Upper lobe of left lung (tissue), 6 donors: ENCODE data around the gene ASB13. TPM values are rescaled to one million over a fixed set of nuclear protein-coding genes. Genes with fewer than 3 reads are reported as not detected.

Source experiments
- ATAC-seq, 2 donors: fragments of 200-7000 bp; cut with Tn5 transposase; one replicate each; pipeline ENCODE4 v1.9.1; 2022; ENCODE audit warnings: mild to moderate bottlenecking in 2 of 2, moderate library complexity in 2 of 2; ENCODE audit not compliant: low FRiP score in 2 of 2
- DNase-seq, 2 donors: peaks; one replicate each; pipeline ENCODE4 v3.0.0-alpha.2; 2019 to 2020
- H3K27ac ChIP-seq, 4 donors: fragments of 200-600 bp; sonication (generic); one replicate each; pipeline ENCODE4 v1.5.1; 2016 to 2019
- H3K27me3 ChIP-seq, 4 donors: fragments of 200-600 bp; sonication (generic); one replicate each; pipeline ENCODE4 v1.5.1; 2017 to 2019
- H3K36me3 ChIP-seq, 4 donors: fragments of 200-600 bp; sonication (generic); one replicate each; pipeline ENCODE4 v1.5.1; 2016 to 2019
- H3K4me1 ChIP-seq, 4 donors: fragments of 200-600 bp; sonication (generic); one replicate each; pipeline ENCODE4 v1.5.1; 2018 to 2019
- H3K4me3 ChIP-seq, 4 donors: fragments of 200-600 bp; sonication (generic); one replicate each; pipeline ENCODE4 v1.5.1; 2017 to 2019; ENCODE audit warnings: mild to moderate bottlenecking in 2 of 4, moderate library complexity in 1 of 4
- H3K9me3 ChIP-seq, 4 donors: fragments of 200-600 bp; sonication (generic); one replicate each; pipeline ENCODE4 v1.5.1; 2018 to 2019
- EP300 ChIP-seq, 4 donors: sonication (generic); formaldehyde crosslinking; IDR thresholded peaks; one replicate each; pipeline ENCODE4 v1.5.1; 2017; ENCODE audit warnings: antibody characterized with exemption in 4 of 4, control low read depth in 2 of 4
- POLR2A ChIP-seq, 4 donors: fragments of 450-650 bp; IDR thresholded peaks; one replicate each; pipeline ENCODE4 v1.5.1; 2016 to 2017; ENCODE audit warnings: antibody characterized with exemption in 4 of 4, mild to moderate bottlenecking in 2 of 4
- POLR2AphosphoS5 ChIP-seq, 2 donors: sonication (generic); formaldehyde crosslinking; IDR thresholded peaks; one replicate each; pipeline ENCODE4 v1.5.1; 2017; ENCODE audit warnings: antibody characterized with exemption in 2 of 2
- WGBS, 2 donors: methylation state at CpG; one replicate each; pipeline ENCODE4 v1.1.5; 2017 to 2018; 5-methylcytosine and 5-hydroxymethylcytosine counted together
- total RNA-seq, 6 donors: library from RNA; depleted of rRNA in 4 of 6; stranded (reverse); fragments of >200 nt in 4 of 6; gene quantifications; one replicate each; pipeline versions ENCODE4 v1.1.0 to v1.2.1, GENCODE V29; 2016 to 2021
- TF ChIP-seq, protein P1 (sequence below), 6 experiments: fragments of 450-650 bp in 4 of 6; fragments of 200-600 bp in 2 of 6; sonication (generic) in 2 of 6; IDR thresholded peaks; one replicate each; pipeline ENCODE4 v1.5.1; 2016 to 2019; ENCODE audit warnings: antibody characterized with exemption in 6 of 6
- donor health status: DM: no; HTN: no; CAD: no; lungs with moderate emphysema.
- donor health status: DM: no; HTN: yes; CAD: no; lungs with severe emphysema.

ASB13 gene
- total RNA-seq, 6 donors from 2014 or later, result 6.3 to 32.5 (median 18.2) TPM

DNA sequence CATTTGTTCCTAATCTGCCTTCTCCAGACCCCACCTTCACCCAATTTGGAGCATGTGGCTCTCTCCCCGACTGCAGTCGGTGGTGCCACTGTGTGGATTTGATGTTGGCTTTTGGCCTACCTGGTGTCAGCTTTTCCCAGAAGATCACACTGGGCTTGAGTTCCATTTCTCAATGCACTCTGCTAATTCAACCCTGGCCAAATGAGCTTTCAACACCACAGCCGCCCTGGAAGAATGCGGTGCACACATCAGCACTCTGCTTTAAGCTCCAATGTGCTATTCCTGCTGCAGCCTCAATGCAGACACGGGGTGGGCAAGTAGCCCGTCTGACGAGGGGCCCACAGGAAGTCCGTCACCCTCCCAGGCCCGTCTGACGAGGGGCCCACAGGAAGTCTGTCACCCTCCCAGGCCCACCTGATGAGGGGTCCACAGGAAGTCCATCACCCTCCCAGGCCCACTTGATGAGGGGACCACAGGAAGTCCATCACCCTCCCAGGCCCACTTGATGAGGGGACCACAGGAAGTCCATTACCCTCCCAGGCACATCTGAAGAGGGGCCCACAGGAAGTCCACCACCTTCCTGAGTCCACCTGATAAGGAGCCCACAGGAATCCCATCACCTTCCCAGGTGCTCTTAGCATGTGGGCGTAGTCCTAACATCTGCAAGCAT is 64.4 kb downstream of the ASB13 start:
- 69 to 87% methylated on average over 5 to 11 of the region's 11 CpGs for WGBS, 2 donors
- H3K36me3 ChIP-seq, result no peaks in the 10 kb centered on the region
- ATAC-seq (no peak), DNase-seq (no peak)
- H3K27me3 ChIP-seq, result no peaks in the 10 kb centered on the region
- H3K4me3 ChIP-seq, result no peak overlapping the region
- no peaks in the 10 kb centered on the region for H3K9me3 ChIP-seq
- no peak overlapping the region for H3K27ac ChIP-seq
- peaks cover 0 to 6% (median 0%) of the 10 kb centered on the region in 4 donors for H3K4me1 ChIP-seq
- TF ChIP-seq, protein P1, sequence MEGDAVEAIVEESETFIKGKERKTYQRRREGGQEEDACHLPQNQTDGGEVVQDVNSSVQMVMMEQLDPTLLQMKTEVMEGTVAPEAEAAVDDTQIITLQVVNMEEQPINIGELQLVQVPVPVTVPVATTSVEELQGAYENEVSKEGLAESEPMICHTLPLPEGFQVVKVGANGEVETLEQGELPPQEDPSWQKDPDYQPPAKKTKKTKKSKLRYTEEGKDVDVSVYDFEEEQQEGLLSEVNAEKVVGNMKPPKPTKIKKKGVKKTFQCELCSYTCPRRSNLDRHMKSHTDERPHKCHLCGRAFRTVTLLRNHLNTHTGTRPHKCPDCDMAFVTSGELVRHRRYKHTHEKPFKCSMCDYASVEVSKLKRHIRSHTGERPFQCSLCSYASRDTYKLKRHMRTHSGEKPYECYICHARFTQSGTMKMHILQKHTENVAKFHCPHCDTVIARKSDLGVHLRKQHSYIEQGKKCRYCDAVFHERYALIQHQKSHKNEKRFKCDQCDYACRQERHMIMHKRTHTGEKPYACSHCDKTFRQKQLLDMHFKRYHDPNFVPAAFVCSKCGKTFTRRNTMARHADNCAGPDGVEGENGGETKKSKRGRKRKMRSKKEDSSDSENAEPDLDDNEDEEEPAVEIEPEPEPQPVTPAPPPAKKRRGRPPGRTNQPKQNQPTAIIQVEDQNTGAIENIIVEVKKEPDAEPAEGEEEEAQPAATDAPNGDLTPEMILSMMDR (IDR thresholded peaks at IDR 0.05), result no peak
- TF ChIP-seq POLR2AphosphoS5 (IDR thresholded peaks at IDR 0.05), result no peak
- TF ChIP-seq EP300 (IDR thresholded peaks at IDR 0.05), result no peak
- TF ChIP-seq POLR2A (IDR thresholded peaks at IDR 0.05), result no peak

DNA sequence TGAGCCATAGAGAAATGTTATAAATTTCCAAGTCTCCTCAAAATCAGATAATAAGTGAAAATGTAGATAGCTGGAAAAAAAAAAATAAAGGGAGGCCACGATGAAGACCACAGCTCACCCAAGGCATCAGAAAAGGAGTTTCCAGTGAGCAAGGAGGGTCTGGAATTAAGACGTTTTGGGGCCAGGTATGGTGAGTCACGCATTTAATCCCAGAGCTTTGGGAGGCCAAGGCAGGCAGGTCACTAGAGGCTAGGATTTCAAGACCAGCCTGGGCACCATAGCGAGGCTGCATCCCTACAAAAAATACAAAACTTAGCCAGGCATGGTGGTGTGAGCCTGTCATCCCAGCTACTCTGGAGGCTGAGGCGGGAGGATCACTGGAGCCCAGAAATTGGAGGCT is 65.5 kb downstream of the ASB13 start:
- DNase-seq (no peak), ATAC-seq (no peak)
- 93 to 95% methylated on average over 5 of the region's 5 CpGs for WGBS, 2 donors

DNA sequence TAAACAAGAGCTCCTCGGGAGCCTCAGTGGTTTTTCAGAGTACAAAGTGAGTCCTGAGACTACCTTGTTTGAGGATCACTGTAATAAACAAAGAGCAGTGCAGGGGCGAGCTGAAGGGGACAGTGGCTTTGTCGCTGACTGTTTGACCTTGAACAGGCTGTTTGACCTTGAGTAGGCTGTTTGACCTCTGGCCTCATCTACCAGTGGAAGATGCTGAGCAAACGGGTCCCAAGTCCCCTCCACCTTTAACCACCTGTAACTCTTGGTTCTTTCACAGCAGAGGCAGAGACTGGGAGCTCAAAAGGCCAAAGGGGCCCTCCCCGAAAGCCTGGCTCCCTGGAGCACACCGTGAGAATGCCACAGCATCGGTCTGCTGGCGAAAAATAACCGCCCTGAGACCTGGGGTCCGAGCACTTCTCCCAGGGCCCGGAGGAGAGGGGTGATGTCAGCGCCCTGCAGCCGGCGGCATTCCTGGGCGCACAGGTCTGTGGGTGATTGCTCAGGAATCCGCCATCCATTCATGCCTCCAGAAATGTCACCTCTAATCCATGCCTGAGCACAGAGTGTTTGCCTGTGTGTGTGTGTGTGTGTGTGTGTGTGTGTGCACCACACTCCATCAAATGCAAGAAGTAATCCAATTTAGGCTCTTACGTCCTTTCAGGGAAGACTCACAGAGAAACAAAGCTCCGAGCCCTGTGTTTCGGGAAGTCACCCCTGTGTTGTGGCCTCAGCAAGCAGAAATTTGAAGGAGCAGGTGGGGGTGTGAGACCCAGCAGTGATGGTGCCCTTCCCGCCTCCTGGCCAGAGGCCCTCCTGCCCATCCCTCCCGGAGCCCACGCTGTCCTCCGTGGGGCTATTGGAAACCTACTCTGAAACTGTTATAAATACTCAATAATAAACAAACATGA is 66.5 kb downstream of the ASB13 start:
- H3K36me3 ChIP-seq, result no peaks in the 10 kb centered on the region
- H3K4me3 ChIP-seq, result no peak overlapping the region
- TF ChIP-seq POLR2A (IDR thresholded peaks at IDR 0.05), result no peak
- TF ChIP-seq POLR2AphosphoS5 (IDR thresholded peaks at IDR 0.05), result no peak
- TF ChIP-seq EP300 (IDR thresholded peaks at IDR 0.05), result no peak
- TF ChIP-seq, protein P1 (IDR thresholded peaks at IDR 0.05), result no peak
- WGBS, 2 donors, result 63 to 76% methylated on average over 19 to 23 of the region's 23 CpGs
- no peaks in the 10 kb centered on the region for H3K9me3 ChIP-seq
- H3K27me3 ChIP-seq, result no peaks in the 10 kb centered on the region
- peaks cover 0 to 4% (median 0%) of the 10 kb centered on the region in 4 donors for H3K4me1 ChIP-seq
- ATAC-seq (no peak), DNase-seq (no peak)
- no peak overlapping the region for H3K27ac ChIP-seq

More for the DNA sequence above, 65.5 kb downstream of the ASB13 start:
- no peaks in the 10 kb centered on the region for H3K27me3 ChIP-seq
- H3K36me3 ChIP-seq, result no peaks in the 10 kb centered on the region
- H3K27ac ChIP-seq, result no peak overlapping the region
- peaks cover 0 to under 1% (median 0%) of the 10 kb centered on the region in 4 donors for H3K4me1 ChIP-seq
- TF ChIP-seq, protein P1 (IDR thresholded peaks at IDR 0.05), result no peak
- no peak for TF ChIP-seq POLR2A (IDR thresholded peaks at IDR 0.05)
- TF ChIP-seq EP300 (IDR thresholded peaks at IDR 0.05), result no peak
- TF ChIP-seq POLR2AphosphoS5 (IDR thresholded peaks at IDR 0.05), result no peak
- no peaks in the 10 kb centered on the region for H3K9me3 ChIP-seq
- H3K4me3 ChIP-seq, result no peak overlapping the region

DNA sequence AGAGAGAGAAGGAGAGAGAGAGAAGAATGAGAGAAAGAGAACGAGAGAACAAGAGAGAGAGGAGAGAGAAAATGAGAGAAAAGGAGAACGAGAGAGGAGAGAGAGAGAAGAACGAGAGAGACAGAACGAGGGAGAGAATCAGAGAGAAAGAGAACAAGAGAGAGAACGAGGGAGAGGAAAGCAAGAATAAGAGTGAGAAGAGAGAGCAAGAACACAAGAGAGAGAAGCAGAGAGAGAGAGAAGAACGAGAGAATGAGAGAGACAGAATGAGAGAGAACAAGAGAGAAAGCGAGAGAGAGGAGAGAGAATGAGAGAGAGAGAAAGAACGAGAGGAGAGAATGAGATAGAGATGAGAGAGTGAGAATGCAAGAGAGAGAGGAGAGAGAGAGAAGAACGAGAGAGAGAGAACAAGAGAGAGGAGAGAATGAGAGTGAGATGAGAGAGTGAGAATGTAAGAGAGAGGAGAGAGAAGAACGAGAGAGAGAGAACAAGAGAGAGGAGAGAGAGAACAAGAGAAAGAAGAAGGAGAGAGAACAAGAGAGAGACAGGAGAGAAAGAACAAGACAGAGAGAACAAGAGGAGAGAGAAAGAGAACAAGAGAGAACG is 68.2 kb downstream of the ASB13 start:
- H3K4me1 ChIP-seq, result peaks cover 0 to 4% (median 0%) of the 10 kb centered on the region in 4 donors
- no peaks in the 10 kb centered on the region for H3K36me3 ChIP-seq
- H3K27me3 ChIP-seq, result no peaks in the 10 kb centered on the region
- TF ChIP-seq, protein P1 (IDR thresholded peaks at IDR 0.05), result no peak
- no peak for TF ChIP-seq POLR2A (IDR thresholded peaks at IDR 0.05)
- TF ChIP-seq POLR2AphosphoS5 (IDR thresholded peaks at IDR 0.05), result no peak
- TF ChIP-seq EP300 (IDR thresholded peaks at IDR 0.05), result no peak
- H3K4me3 ChIP-seq, result no peak overlapping the region
- WGBS, 2 donors, result 82 to 84% methylated on average over 11 of the region's 11 CpGs
- ATAC-seq (no peak), DNase-seq (no peak)
- H3K27ac ChIP-seq, result no peak overlapping the region
- no peaks in the 10 kb centered on the region for H3K9me3 ChIP-seq
